MM.1S (cell line): ENCODE results near the gene UGT1A1.

Experiments used
- DNase-seq: peaks from one replicate; pipeline ENCODE4 v3.0.0-alpha.2; 2015
- H2AFZ ChIP-seq: fragments of 300-600 bp; sonication (generic); 2 replicates; pipeline ENCODE4 v1.6.0; 2016; ENCODE audit warnings: antibody characterized with exemption, low read length
- H3F3A ChIP-seq: fragments of 300-600 bp; sonication (generic); 2 replicates; pipeline ENCODE4 v1.6.1; 2016; ENCODE audit warnings: mild to moderate bottlenecking, antibody characterized with exemption, low read length, moderate library complexity, mixed read lengths; ENCODE audit not compliant: insufficient read depth
- H3K27ac ChIP-seq: fragments of 300-600 bp; sonication (generic); 2 replicates; pipeline ENCODE4 v1.5.1; 2016; ENCODE audit warnings: mild to moderate bottlenecking, low read length
- H3K27me3 ChIP-seq: fragments of 300-600 bp; sonication (generic); replicated peaks from 2 replicates; pipeline ENCODE4 v1.6.0; 2016; ENCODE audit warnings: low read length; ENCODE audit not compliant: insufficient read depth
- H3K36me3 ChIP-seq: fragments of 300-600 bp; sonication (generic); replicated peaks from 2 replicates; pipeline ENCODE4 v1.6.1; 2016; ENCODE audit warnings: mild to moderate bottlenecking, low read length, mixed read lengths; ENCODE audit not compliant: insufficient read depth
- H3K4me1 ChIP-seq: fragments of 300-600 bp; sonication (generic); 2 replicates; pipeline ENCODE4 v1.6.1; 2016; ENCODE audit warnings: low read length, mixed read lengths
- H3K4me2 ChIP-seq: fragments of 300-600 bp; sonication (generic); 2 replicates; pipeline ENCODE4 v1.6.0; 2016; ENCODE audit warnings: low read depth, low read length
- H3K4me3 ChIP-seq: fragments of 300-600 bp; sonication (generic); 2 replicates; pipeline ENCODE4 v1.5.1; 2016; ENCODE audit warnings: low read length, mixed read lengths
- H3K79me2 ChIP-seq: fragments of 300-600 bp; sonication (generic); 2 replicates; pipeline ENCODE4 v1.6.1; 2016; ENCODE audit warnings: mixed run types, low read length, mixed read lengths
- H3K9ac ChIP-seq: fragments of 300-600 bp; sonication (generic); 2 replicates; pipeline ENCODE4 v1.6.1; 2016; ENCODE audit warnings: low read length, mixed read lengths
- H3K9me2 ChIP-seq: fragments of 300-600 bp; sonication (generic); replicated peaks from 2 replicates; pipeline ENCODE4 v1.6.1; 2016; ENCODE audit warnings: mild to moderate bottlenecking, low read length, mixed read lengths; ENCODE audit not compliant: insufficient read depth
- H3K9me3 ChIP-seq: fragments of 300-600 bp; sonication (generic); replicated peaks from 2 replicates; pipeline ENCODE4 v1.6.1; 2016; ENCODE audit warnings: mild to moderate bottlenecking, low read length, mixed read lengths; ENCODE audit not compliant: insufficient read depth
- H4K20me1 ChIP-seq: fragments of 300-600 bp; sonication (generic); 2 replicates; pipeline ENCODE4 v1.6.1; 2016; ENCODE audit warnings: mild to moderate bottlenecking, low read length, moderate library complexity, mixed read lengths; ENCODE audit not compliant: insufficient read depth
- CTCF ChIP-seq: fragments of 300-600 bp; sonication (generic); IDR thresholded peaks from 2 replicates; pipeline ENCODE4 v1.5.1; 2016; ENCODE audit warnings: antibody characterized with exemption, low read length, mixed read lengths
- EZH2 ChIP-seq: fragments of 300-600 bp; sonication (generic); optimal IDR thresholded peaks from 2 replicates; pipeline ENCODE3; 2017; ENCODE audit warnings: low read depth, mild to moderate bottlenecking, antibody characterized with exemption, low read length, mixed read lengths
- EZH2phosphoT487 ChIP-seq: fragments of 300-600 bp; sonication (generic); IDR thresholded peaks from 2 replicates; pipeline ENCODE4 v1.6.1; 2018; ENCODE audit warnings: antibody characterized with exemption, low read length

The UGT1A1 gene

DNA sequence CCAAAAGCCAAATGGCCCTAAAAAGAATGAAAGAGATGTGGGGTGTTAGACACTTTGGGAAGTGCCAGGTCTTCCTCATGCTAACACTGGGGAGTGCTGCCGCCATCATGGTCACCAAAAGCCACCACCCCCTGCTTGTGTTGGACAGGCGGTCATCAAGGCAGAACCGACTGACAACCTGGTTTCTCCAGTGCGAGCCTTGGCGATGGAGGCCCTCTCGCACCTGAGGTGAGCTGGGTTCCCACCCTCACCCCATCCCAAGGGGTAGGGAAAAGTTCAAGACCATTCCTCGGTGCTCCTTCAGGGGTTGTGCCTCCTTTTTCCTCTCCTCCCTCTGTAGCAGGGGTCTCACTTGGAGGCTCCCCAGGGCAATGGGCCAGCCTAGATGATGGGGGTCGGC, 51.7 kb downstream of the UGT1A1 start:
- Histone ChIP-seq H3K27ac (no peak overlapping the region), H3K4me1 (no peaks in the 10 kb centered on the region), H3K9me3 (no peaks in the 10 kb centered on the region), H3K4me3 (no peak overlapping the region), H4K20me1 (no peaks in the 10 kb centered on the region), H3K9ac (no peak overlapping the region), H2AFZ (no peak overlapping the region), H3K36me3 (no peaks in the 10 kb centered on the region), H3K9me2 (no peaks in the 10 kb centered on the region), H3K79me2 (no peaks in the 10 kb centered on the region), H3K27me3 (no peaks in the 10 kb centered on the region), H3K4me2 (no peak overlapping the region), H3F3A (no peaks in the 10 kb centered on the region)
- no peak for DNase-seq
- TF ChIP-seq EZH2phosphoT487 (no peak), EZH2 (no peak), CTCF (no peak)

DNA sequence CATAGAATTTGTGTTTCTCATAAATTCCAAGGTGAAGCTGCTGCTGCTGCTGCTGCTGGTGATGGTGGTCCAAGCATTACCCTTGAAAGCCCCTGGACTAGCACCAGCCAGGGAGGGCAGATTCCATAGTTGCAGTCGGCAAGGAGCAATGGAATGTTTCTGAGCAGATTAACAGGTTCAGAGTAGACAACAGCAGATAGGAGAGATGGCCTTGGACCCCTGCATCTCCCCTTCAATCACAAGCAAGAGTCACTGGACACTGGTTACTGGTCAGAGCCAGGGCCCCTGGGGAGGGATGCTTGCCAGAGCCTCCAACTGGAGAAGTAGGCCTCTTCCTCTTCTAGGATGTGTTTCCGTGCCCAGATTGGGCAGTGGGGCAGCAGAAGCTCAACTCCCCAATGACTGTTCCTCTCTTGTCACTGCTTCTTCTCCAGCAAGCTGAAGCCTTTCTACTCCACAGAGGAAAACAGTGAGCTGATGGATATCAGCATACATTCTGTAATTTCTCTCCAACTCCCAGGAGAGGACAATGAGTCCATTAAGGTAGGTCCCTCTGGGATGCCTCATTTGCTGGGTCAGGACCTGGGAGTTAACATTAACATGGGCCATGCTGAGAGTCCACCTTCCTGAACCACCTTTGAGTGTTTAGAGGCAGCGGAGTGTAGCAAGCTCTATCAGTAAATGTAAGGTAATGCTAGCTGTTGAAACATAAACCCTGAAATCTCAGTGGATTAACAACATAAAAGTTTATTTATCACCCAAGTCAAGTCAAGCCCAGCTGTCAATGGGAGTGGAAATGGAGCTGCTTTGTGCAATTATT, 53.4 kb downstream of the UGT1A1 start:
- TF ChIP-seq EZH2phosphoT487 (no peak), EZH2 (no peak), CTCF (no peak)
- H3K4me3 ChIP-seq = no peak overlapping the region
- no peaks in the 10 kb centered on the region for H3K27me3 ChIP-seq
- H4K20me1 ChIP-seq = no peaks in the 10 kb centered on the region
- no peak overlapping the region for H2AFZ ChIP-seq
- H3K4me2 ChIP-seq = no peak overlapping the region
- H3K27ac ChIP-seq = no peak overlapping the region
- H3F3A ChIP-seq = no peaks in the 10 kb centered on the region
- no peaks in the 10 kb centered on the region for H3K9me3 ChIP-seq
- H3K4me1 ChIP-seq = no peaks in the 10 kb centered on the region
- H3K9ac ChIP-seq = no peak overlapping the region
- no peak for DNase-seq
- H3K9me2 ChIP-seq = no peaks in the 10 kb centered on the region
- H3K79me2 ChIP-seq = no peaks in the 10 kb centered on the region
- no peaks in the 10 kb centered on the region for H3K36me3 ChIP-seq

DNA sequence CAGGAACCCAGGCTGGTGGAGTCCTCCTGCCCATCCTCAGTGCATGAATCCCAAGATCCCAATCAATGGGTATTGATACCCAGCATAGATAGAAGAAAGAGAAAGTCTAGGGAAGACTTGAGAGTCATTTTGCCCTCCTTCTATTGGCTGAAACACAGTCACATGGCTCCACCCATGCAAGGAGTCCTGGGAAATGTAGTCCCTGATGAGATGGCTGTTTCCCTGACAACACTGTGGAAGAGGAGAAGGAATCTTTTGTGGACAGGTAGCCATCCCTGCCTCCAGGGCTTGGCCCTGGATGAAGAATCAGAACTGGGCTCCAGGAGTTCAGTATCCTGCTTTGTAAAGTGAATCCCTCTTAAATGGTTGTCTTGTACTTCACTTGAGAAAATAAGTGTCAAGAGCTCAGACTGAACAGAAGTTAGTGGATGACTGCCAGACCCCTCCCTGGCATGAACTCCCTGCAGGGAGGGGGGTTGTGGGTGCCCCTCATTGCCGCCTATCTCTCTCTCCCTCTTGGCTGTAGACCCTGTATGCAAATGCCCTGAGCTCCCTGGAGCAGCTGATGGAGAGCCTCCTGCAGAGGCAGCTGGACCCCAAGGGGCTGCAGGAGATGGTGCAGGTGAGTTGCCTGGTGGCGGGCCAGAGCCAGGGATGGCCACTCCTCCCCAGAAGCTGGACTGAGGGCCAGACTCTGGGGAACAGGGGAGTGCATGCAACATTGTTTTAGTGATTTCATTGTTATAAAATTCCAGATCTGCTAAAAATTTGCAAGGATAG, 54.2 kb downstream of the UGT1A1 start:
- H3F3A ChIP-seq = no peaks in the 10 kb centered on the region
- H3K79me2 ChIP-seq = no peaks in the 10 kb centered on the region
- no peak overlapping the region for H3K4me2 ChIP-seq
- no peaks in the 10 kb centered on the region for H4K20me1 ChIP-seq
- H3K4me1 ChIP-seq = no peaks in the 10 kb centered on the region
- no peaks in the 10 kb centered on the region for H3K36me3 ChIP-seq
- no peak overlapping the region for H2AFZ ChIP-seq
- no peaks in the 10 kb centered on the region for H3K9me3 ChIP-seq
- no peak overlapping the region for H3K27ac ChIP-seq
- TF ChIP-seq EZH2phosphoT487 = no peak
- H3K9me2 ChIP-seq = no peaks in the 10 kb centered on the region
- no peak overlapping the region for H3K4me3 ChIP-seq
- DNase-seq = no peak
- no peaks in the 10 kb centered on the region for H3K27me3 ChIP-seq
- no peak overlapping the region for H3K9ac ChIP-seq
